ENCODE results near the gene AGFG2.
"Not testable (repeated sequence)": the region's sequence is repeated elsewhere in the genome, so short reads cannot be mapped to it uniquely, and the experiment has no call there.

Gene AGFG2

GRCh38 chr7:100546926-100547800 is 8.2 kb downstream of the AGFG2 start:
- DNase-seq (ENCODE audit: low read depth, low spot score) = no peak
- peak overlapping the region; percentile 92 for H3K27ac ChIP-seq

- peak overlapping the region; percentile 92 for H3K27ac ChIP-seq
- no peak for DNase-seq (ENCODE audit: low read depth, low spot score)
These were observed 8.9 kb downstream of the AGFG2 start for GRCh38 chr7:100547872-100548271.

GRCh38 chr7:100548446-100548845 is 9.4 kb downstream of the AGFG2 start:
- DNase-seq (ENCODE audit: low read depth, low spot score) = not testable (repeated sequence)

DNA sequence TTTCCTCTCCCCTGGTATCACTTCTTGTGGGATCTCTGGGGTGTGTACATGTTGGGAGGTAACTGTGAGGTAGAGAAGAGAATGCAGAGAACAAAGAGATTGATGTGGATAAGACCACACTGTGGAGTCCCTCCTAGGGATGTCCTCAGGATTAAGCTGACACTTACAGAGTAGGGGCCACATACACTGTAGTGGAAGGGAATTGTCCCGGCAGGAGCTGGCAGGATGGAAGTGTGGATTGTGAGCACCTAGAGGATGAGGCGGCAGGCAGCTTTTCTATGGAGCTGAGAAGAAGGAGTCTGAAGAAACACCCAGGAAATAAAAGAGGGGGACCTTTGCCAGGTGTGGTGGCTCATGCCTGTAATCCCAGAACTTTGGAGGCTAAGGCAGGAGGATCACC is 13.5 kb downstream of the AGFG2 start:
- DNase-seq (ENCODE audit: low read depth, low spot score) = no peak
- H3K27ac ChIP-seq = no peak overlapping the region

More at GRCh38 chr7:100548446-100548845, 9.4 kb downstream of the AGFG2 start:
- H3K27ac ChIP-seq = not testable (repeated sequence)

- H3K27ac ChIP-seq = no peak overlapping the region
- no peak for DNase-seq (ENCODE audit: low read depth, low spot score)
These were observed 14.0 kb downstream of the AGFG2 start for GRCh38 chr7:100553032-100553431.

- no peak for DNase-seq (ENCODE audit: low read depth, low spot score)
- no peak overlapping the region for H3K27ac ChIP-seq
These were observed 16.7 kb downstream of the AGFG2 start for GRCh38 chr7:100555701-100556100.

DNA sequence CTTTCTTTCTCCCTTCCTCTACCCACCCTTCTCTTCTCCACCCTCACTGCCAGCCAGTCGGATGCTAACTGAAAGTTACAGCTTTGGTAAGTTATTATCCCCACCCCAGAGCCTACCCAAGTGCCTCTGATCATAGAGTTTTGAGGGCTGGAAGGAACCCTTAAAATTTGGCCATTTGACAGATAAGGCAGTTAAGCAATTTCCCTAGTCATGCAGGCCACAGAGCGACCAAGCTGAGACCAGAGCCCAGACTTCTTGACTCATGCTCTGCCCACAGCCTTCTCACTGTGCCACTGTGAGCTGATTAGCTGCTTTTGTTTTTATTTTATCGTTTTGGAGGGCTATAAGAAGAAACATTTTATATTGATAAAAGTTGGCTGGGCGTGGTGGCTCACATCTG is 17.5 kb downstream of the AGFG2 start:
- no peak for DNase-seq (ENCODE audit: low read depth, low spot score)
- no peak overlapping the region for H3K27ac ChIP-seq

- no peak overlapping the region for H3K27ac ChIP-seq
- no peak for DNase-seq (ENCODE audit: low read depth, low spot score)
These were observed 20.1 kb downstream of the AGFG2 start for GRCh38 chr7:100559127-100559526.

DNA sequence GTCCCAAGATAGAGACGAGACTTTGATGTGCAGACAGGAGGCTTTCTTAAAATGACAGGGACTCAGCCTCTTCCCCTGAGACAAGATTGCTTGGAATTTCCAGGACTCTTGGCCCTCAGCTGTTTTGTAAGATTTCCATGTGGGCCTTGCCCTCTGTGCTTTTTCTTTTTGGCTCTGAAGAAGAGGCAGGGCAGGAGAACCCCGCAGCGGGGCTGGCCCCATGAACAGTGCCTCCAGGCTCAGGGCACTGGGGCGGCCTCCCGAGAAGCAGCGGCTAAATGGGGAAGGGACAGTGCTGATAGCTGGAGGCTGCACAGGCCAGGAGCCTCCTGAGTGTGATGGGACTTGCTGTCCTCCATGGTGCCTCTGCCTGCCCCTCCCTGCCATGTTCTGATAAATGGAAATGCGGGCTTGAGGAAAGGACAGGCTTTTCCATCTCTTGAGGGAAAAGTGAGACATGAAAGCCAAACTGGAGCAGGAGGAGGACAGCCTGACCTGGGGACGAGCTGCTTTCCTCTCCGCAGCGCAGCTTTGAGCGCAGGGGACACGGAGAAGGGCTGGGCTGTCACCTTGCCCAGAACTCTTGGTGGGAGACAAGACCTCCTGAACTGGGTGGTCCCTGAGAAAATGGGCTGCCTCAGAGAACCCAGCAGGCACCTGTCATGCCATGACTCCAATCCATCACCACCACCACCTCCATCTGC is 22.6 kb downstream of the AGFG2 start:
- no peak for DNase-seq (ENCODE audit: low read depth, low spot score)
- H3K27ac ChIP-seq = no peak overlapping the region

GRCh38 chr7:100562195-100563099 is 23.4 kb downstream of the AGFG2 start:
- H3K27ac ChIP-seq = no peak overlapping the region
- no peak for DNase-seq (ENCODE audit: low read depth, low spot score)

- no peak for DNase-seq (ENCODE audit: low read depth, low spot score)
- no peak overlapping the region for H3K27ac ChIP-seq
These were observed 24.1 kb downstream of the AGFG2 start for GRCh38 chr7:100563100-100563564.

DNA sequence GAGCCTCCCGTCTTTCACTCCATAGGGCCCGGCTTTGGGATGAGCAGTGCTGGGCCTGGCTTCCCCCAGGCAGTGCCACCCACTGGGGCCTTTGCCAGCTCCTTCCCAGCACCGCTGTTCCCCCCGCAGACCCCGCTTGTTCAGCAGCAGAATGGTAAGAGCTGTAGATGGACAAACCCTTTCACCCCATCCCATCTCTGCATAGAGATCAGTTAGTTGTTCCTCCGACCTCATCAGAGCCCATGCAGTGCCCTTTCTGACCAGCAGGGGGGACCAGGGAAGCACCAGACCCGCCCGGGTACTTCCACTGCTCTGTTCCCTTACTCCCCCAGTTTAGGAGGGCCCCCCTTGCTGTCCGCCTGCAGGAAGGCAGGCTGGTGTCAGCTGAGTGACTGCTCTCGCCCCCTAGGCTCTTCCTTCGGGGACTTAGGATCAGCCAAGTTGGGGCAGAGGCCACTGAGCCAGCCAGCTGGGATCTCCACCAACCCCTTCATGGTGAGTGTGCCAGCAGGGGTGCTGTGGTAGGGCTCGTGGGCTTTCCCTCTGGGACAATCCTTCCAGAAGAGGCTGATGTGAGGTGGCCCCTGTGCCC is 24.9 kb downstream of the AGFG2 start:
- H3K27ac ChIP-seq = no peak overlapping the region
- no peak for DNase-seq (ENCODE audit: low read depth, low spot score)

DNA sequence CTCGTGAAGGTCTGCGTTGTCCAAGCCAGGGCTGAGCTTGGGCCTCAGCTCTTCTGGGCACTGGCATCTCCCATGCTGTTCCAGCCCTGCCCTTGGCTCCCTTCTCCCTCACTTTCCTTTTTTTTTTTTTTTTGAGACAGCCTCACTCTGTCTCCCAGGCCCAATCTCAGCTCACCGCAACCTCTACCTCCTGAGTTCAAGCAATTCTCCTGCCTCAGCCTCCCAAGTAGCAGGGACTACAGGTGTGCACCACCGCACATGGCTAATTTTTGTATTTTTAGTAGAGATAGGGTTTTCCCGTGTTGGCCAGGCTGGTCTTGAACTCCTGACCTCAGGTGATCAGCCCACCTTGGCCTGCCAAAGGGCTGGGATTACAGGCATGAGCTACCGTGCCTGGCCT is 25.4 kb downstream of the AGFG2 start:
- not testable (repeated sequence) for H3K27ac ChIP-seq; DNase-seq (ENCODE audit: low read depth, low spot score)

DNA sequence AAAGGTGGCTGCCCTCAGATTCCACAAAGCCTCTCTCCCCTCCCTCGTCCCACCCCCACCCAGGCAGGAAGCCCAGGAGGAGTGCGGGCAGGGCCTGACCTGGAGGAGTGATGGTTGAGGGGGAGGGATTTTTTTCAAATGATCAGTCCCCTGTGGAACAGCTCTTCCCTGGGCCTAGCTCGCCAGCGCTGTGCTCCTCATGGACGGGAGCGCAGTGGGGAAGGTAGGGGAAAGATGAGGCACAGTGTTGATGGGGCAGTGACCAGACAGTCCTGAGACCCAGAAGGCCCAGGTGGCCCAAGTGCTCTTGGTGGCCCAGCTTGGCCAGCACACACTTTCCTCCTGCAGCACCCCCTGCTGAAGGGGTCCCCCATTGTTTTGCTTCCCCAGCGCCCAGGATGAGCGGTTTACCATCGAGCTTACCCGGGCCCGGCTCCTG is 26.1 kb downstream of the AGFG2 start:
- no peak overlapping the region for H3K27ac ChIP-seq
- no peak for DNase-seq (ENCODE audit: low read depth, low spot score)

DNA sequence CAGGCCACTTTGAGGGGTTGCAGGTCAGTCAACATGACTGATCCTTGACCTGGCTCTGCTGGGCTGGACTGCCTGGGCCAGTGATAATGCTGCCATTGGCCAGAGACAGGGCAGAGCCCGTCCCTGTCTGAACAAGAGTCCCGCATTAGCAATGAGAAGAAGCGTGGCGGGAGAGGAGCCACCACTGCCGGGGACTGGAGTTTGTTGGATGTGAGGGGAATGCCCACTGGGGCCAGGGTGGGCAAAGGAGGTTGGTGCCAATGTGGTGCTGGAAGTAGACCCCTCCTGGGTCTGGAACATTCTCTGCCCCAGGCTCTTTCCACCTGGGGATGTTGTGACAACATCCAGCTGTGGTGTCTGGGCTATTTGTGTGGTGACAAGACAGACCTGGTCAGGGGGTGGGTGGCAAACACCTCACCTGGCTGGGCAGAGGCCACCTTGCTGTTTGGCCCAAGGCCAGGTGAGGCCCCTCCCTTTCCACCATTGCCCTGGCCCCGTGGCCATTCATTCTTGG is 27.1 kb downstream of the AGFG2 start:
- no peak for DNase-seq (ENCODE audit: low read depth, low spot score)
- H3K27ac ChIP-seq = no peak overlapping the region

DNA sequence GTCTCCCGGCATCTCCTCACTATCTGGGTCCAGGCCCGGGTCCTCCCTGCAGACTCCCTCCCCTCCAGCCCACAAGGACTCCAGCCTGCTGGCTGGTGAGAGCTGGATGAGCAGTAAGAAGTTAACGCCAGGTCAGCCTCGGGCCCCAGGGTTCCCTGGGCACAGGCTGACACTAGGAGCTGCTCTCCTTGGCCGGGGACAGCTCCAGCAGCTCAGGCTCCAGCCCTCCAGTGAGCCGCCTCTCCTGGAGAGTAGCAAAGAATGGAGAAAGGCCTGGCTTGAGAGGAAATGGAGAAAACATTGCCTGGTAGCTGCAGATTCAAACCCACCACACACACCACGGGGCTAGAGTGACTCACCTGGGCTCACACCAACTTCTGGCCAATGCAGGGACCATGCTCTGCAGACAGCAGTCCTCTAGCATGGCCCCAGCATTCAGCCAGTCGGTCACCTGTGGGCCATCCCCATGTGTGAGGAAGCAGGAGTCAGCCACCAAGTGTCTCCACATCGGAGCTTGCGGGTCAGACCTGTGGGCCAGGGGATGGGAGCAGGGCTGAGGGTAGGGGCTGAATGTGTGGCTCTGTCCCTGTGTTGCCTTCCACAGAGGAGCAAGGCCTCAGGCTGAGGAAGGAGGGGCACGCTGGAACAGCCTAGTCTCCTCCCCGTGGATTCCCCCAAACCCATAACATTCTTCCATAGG is 28.2 kb downstream of the AGFG2 start:
- no peak overlapping the region for H3K27ac ChIP-seq
- DNase-seq (ENCODE audit: low read depth, low spot score) = no peak

GRCh38 chr7:100567751-100568175 is 28.8 kb downstream of the AGFG2 start:
- DNase-seq (ENCODE audit: low read depth, low spot score) = no peak
- no peak overlapping the region for H3K27ac ChIP-seq

GRCh38 chr7:100568176-100568895 is 29.3 kb downstream of the AGFG2 start:
- no peak overlapping the region for H3K27ac ChIP-seq
- no peak for DNase-seq (ENCODE audit: low read depth, low spot score)

Data from epithelial cell of prostate (primary cell).